Stimulated activated CD4-positive, alpha-beta T cell treated with anti-CD3 and anti-CD28 coated beads, Interleukin-2, amount 100 ng/mL, for 48 hours (primary cell): ENCODE data around the gene ANAPC16.
"Not testable (repeated sequence)": the region's sequence is repeated elsewhere in the genome, so short reads cannot be mapped to it uniquely, and the experiment has no call there.

ENCODE experiments used
- DNase-seq, 2 donors: peaks; one replicate each; pipeline ENCODE4 v3.0.0-alpha.2; 2020

Gene ANAPC16

GRCh38 chr10:72265990-72266865 lies 50.4 kb downstream of the ANAPC16 start:
- no peak for DNase-seq

GRCh38 chr10:72267381-72267780 lies 51.6 kb downstream of the ANAPC16 start:
- DNase-seq: no peak

GRCh38 chr10:72267819-72268399 lies 52.1 kb downstream of the ANAPC16 start:
- no peak for DNase-seq

- not testable (repeated sequence) for DNase-seq
These were observed 52.8 kb downstream of the ANAPC16 start for GRCh38 chr10:72268475-72269200.

GRCh38 chr10:72270607-72271281 lies 54.9 kb downstream of the ANAPC16 start:
- DNase-seq: no peak

DNA sequence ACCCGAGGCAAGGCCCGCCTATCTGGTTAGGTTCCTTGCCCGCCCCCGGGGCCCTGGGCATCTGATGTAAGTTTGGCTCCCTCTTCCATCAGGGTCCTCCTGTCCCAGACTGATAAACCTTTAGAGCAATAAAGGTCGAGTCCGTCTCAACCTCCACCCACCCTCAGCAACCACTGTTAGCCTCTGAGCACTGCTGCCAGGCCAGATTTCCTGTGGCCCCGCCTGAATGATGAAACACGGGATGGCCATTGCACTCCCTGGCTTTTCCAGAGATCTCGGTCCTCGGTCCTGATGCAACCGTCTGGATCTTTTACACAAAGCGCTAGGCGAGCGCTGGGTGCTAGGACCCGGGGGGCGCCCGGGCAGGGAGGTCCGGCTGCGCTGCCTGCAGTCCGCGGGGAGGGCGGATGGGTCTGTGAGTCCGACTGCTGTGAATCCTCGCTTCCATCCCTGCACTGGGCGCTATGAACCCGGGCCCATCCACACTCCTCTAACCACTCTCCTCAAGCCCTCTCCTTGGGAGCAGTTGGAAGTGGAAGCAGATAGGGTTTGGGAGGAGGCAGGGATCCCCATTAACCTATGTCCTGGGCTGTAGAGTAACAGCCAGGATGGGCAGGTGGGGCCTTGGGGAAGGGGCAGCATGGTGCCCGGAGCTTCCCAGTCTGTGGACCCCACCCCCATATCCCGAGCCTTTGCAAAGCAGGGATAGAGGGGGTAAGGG lies 57.0 kb downstream of the ANAPC16 start:
- DNase-seq: peak in 1 of 2 donors; percentile 45

DNA sequence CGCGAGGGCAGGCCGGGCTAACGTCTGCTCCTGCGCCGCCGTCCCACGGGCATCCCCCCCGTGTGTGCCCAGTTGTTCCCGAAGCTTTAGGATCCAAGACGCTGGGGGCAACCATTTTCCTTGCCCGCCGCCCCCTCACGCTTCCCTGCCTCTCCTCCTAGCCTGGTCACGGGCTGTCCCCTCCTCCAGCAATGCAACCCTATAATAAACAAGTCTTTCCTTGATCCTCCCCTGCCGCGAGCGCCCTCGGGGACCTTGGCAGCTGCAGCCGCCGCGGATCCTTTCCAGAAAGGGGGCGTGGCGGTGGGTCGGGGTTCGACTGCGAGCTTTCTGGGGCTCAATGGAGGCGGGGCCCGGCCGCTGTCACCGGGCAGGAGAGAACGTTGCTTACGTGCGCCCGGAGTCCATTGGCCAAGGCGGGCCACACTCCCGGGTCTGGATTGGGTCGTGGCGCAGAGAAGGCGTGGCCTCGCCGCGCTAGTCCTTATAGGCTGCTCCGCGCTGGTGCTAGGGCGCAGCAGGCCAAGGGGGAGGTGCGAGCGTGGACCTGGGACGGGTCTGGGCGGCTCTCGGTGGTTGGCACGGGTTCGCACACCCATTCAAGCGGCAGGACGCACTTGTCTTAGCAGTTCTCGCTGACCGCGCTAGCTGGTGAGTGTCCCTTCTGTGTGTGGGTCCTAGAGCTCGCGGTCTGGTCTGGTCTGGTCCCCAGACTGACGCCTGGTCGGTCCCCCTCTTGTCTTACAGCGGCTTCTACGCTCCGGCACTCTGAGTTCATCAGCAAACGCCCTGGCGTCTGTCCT lies 57.8 kb downstream of the ANAPC16 start, which contains the start of gene DDIT4:
Gene DDIT4 (plus strand): TSS at position 515 of the 803 bp plus-strand sequence. CDS start 293 bp downstream, outside the sequence.
- DNase-seq: peak; percentile 96 to 97

DNA sequence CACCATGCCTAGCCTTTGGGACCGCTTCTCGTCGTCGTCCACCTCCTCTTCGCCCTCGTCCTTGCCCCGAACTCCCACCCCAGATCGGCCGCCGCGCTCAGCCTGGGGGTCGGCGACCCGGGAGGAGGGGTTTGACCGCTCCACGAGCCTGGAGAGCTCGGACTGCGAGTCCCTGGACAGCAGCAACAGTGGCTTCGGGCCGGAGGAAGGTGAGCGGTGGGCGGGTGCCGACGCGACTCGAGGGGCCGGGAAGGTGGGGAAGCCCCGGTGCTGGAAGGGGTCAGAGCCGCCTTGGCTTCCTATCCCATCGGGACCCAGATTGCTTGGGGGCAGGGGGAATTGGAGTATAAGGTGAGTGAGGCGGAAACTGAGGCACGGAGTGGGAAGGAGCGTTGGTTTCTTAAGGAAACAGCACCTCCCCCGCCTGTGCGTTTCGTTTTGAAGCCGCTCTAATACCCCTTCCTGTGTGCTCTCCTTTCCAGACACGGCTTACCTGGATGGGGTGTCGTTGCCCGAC lies 58.5 kb downstream of the ANAPC16 start:
- DNase-seq: peak in 1 of 2 donors; percentile 41

GRCh38 chr10:72274730-72275350 lies 59.0 kb downstream of the ANAPC16 start:
- peak in 1 of 2 donors; percentile 65 for DNase-seq

GRCh38 chr10:72275351-72276012 lies 59.7 kb downstream of the ANAPC16 start:
- no peak for DNase-seq

GRCh38 chr10:72276013-72276387 lies 60.2 kb downstream of the ANAPC16 start:
- DNase-seq: peak in 1 of 2 donors; percentile 38

DNA sequence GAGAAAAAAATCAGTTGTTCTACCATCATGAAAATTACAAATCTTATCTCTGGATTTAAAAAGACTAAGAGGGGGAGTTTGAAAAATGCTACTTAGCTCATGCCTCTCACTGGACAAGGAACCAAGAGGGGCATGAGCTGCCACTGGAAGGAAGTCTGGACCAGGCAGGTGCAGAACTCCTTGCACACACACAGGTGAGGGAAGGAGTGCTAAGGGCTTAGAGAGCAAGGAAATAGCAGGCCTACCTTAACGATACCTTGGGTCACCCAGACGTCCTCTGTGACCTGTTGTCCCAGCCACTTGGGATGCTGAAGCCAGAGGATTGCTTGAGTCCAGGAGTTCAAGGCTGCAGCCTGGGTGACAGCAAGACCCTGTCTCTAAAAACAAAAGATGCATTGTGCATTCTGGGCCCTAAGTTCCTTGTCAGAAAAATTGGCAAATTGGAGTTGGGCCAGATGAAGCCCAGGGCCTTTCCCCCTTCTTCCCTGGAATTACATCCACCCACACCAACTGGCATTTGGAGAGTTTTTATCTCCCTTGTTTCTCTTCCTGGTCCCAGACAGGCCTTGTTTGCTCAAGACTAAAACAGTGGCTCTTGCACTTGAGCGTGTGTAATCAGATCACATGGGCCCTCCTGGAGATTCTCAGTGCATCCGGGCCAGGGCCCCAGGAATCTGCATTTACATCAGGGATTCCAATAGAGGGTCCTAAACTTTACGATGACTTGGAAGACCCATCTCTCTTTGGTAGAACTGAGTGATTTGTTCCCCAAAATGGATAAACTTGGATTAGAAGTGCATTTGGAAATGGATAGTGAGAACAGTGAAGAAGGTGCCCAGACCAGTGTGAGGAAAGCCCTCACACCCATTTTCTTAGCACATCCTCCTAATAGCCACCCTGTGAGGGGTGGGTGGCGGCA lies 60.9 kb downstream of the ANAPC16 start:
- DNase-seq: no peak

DNA sequence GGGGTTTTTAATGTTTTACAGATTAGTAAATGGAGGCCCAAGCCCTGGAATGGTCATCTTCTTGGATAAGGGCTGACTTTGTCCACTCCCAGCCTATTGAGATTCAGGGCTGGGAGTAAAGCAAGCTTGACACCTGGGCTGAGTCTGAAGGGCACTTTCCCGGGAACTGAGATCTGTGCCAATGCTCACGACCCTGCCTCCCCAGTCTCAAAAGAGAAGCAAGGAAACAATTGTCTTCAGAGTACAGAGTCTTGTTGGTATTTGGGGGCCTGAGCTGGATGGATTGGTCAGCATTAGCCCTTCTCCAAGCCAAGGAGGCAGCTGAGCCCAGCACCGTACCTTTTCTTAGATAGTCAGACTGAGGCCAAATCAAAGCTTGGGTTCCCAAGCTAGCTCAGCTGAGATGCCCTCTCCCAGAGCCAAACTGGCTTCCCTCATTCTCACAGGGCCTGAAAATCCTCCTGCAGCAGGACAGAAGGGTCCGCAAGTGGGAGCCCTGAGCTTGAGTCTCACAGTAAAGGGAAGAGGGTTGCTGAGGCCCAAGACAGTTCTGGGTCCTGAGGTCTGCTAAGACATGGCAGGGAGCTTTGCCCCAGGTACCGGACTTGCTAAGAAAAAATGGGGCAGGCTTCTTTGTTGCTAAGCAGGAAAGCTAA lies 61.7 kb downstream of the ANAPC16 start:
- no peak for DNase-seq

DNA sequence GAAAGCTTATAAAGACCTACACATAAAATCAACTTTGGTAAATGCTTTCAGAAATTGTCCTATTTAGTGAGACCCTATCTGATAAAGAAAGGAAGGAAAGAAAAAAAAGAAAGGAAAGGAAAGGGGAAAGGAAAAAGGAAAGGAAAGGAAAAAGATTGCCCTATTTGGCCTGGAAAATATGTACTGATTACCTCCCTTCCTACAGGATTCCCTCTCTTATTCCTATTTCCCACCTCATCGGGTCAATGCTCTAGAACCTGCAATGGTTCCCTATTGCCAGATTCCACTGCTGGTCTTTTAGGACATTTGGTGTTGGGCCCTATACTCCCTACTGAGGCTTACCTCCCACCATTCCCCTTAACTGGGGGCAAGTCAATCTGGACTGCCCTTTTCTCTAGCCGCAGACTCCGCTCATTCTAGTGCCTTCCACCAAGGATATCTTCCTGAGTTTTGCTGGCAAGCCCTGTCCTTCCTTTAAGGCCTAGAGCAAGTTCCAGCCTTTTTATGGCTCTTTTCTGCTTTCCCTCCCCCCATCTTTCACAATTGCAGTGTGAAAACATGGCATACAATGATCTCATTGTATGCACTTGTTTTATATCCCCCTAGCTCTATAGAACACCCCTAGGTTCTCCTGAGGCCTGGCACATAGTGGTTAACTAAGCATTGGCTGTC lies 62.3 kb downstream of the ANAPC16 start:
- no peak for DNase-seq

DNA sequence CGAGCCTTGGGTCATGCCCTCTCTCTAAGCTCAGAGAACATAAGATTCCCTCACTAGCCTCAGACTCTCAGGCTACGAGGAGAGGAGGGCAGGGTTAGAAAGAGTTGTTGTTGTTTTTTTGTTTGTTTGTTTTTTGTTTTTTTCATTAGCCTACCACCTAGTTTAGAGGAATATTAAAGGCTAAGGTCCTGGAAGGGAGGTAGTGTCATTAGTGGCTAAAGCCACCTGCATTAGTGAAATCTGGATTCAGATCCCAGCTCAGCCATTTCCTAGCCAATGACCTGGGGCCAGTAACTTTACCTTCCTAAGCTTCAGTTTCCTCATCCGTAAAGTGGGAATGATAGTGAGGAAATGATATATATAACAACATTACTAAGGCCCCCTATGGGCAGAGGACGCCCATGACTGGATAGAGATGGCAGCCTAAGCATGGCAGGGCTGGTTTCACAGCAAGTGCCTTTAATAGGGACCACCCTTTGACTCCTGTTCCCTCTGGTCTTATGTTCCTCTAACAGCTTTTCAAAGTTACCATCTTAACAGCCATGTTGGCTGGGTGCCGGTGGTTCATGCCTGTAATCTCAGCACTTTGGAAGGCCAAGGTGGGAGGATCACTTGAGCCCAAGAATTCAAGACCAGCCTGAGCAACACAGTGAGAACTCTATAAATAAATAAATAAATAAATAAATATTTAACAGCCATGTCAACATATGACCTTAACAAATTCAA lies 63.0 kb downstream of the ANAPC16 start:
- no peak for DNase-seq

- DNase-seq: not testable (repeated sequence)
These were observed 63.8 kb downstream of the ANAPC16 start for GRCh38 chr10:72279587-72279986.

DNA sequence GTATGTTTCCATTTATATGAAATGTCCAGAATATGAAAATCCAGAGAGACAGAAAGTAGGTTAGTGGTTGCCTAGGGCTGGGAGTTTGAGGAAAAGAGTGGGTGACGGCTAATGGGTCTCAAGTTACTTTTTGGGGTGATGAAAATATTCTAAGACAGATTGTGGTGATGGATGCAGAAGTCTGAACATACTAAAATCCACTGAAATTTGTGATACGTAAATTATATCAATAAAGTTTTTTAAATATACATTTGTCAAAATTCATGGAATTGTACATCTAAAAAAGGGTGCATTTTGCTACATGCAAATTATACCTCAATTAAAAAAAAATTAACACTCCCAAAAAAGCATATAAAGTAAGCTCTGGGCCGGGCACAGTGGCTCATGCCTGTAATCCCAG lies 67.3 kb downstream of the ANAPC16 start:
- no peak for DNase-seq
